H1 (cell line): ENCODE data around the gene NPPA. TPM values are rescaled to one million over a fixed set of nuclear protein-coding genes. Genes with fewer than 3 reads are reported as not detected.

Experiments used
- CTCF ChIA-PET: fragments of 300-600 bp; sonication (Branson Sonifier 250); formaldehyde crosslinking; loops from one replicate; lab custom pipeline; 2021; ENCODE audit not compliant: partially characterized antibody; lab: Charles Lee
- POLR2A ChIA-PET: fragments of 300-600 bp; sonication (Branson Sonifier 250); formaldehyde crosslinking; loops from one replicate; lab custom pipeline; 2021; ENCODE audit warnings: inconsistent platforms; ENCODE audit not compliant: partially characterized antibody; lab: Charles Lee
- DNase-seq, 2 experiments: peaks; one replicate each; pipeline versions ENCODE4 v3.0.0 to v3.0.0-alpha.2; 2010 to 2022; ENCODE audit warnings: low spot score in 2 of 2, low read depth in 1 of 2, mixed read lengths in 1 of 2
- FAIRE-seq: peaks from 2 replicates; lab custom pipeline; 2011; peaks lifted over from hg19 to GRCh38; lab: Jason Lieb, UNC
- H2AFZ ChIP-seq: 2 replicates; pipeline ENCODE4 v1.8.1; 2012; ENCODE audit warnings: low read length, inconsistent platforms
- H2AK5ac ChIP-seq: 2 replicates; pipeline ENCODE4 v1.6.1; 2013; ENCODE audit warnings: low read depth, low read length
- H2BK120ac ChIP-seq: replicated peaks from 2 replicates; pipeline ENCODE3; 2013; ENCODE audit warnings: low read depth, low read length, inconsistent platforms
- H2BK12ac ChIP-seq: 2 replicates; pipeline ENCODE4 v1.6.1; 2013; ENCODE audit warnings: low read depth, low read length
- H2BK15ac ChIP-seq: 2 replicates; pipeline ENCODE4 v1.6.1; 2013; ENCODE audit warnings: low read length
- H2BK20ac ChIP-seq: 2 replicates; pipeline ENCODE4 v1.6.1; 2013; ENCODE audit warnings: low read length
- H2BK5ac ChIP-seq: 2 replicates; pipeline ENCODE4 v1.6.1; 2013; ENCODE audit warnings: low read depth, low read length
- H3K14ac ChIP-seq: 2 replicates; pipeline ENCODE4 v1.6.1; 2013; ENCODE audit warnings: inconsistent platforms; ENCODE audit not compliant: insufficient read length
- H3K18ac ChIP-seq: 2 replicates; pipeline ENCODE4 v1.6.1; 2013; ENCODE audit warnings: low read length; ENCODE audit errors: extremely low read depth
- H3K23ac ChIP-seq: 2 replicates; pipeline ENCODE4 v1.6.1; 2013; ENCODE audit warnings: inconsistent platforms; ENCODE audit not compliant: insufficient read length
- H3K23me2 ChIP-seq: 2 replicates; pipeline ENCODE4 v1.6.1; 2013; ENCODE audit warnings: low read depth, low read length
- H3K27ac ChIP-seq: 2 replicates; pipeline ENCODE4 v1.6.1; 2011; ENCODE audit warnings: low read depth, low read length, inconsistent platforms
- H3K27me3 ChIP-seq, 4 experiments: replicated peaks in 1 of 4; 1 replicate in 1 of 4; 2 replicates in 3 of 4; pipeline versions ENCODE4 v1.6.1 to v1.8.1; 2011 to 2013; ENCODE audit warnings: low read length in 3 of 4, mild to moderate bottlenecking in 3 of 4, inconsistent platforms in 2 of 4, mixed read lengths in 2 of 4, moderate library complexity in 1 of 4; ENCODE audit not compliant: control insufficient read depth in 3 of 4, insufficient read depth in 3 of 4; ENCODE audit errors: extremely low read depth in 1 of 4
- H3K36me3 ChIP-seq, 4 experiments: 2 replicates each; pipeline versions ENCODE4 v1.6.1 to v1.8.1; 2011 to 2013; ENCODE audit warnings: mild to moderate bottlenecking in 4 of 4, low read length in 3 of 4, moderate library complexity in 2 of 4, control low read depth in 1 of 4, inconsistent platforms in 1 of 4; ENCODE audit not compliant: insufficient read depth in 4 of 4, control insufficient read depth in 2 of 4
- H3K4ac ChIP-seq: replicated peaks from 2 replicates; pipeline ENCODE3; 2013; ENCODE audit warnings: low read length, low read depth, mixed read lengths, inconsistent platforms; ENCODE audit not compliant: insufficient read length
- H3K4me1 ChIP-seq, 4 experiments: replicated peaks in 1 of 4; 1 replicate in 1 of 4; 2 replicates in 3 of 4; pipeline versions ENCODE4 v1.6.1 to v1.8.1; 2011 to 2013; ENCODE audit warnings: low read length in 3 of 4, inconsistent platforms in 2 of 4, mixed read lengths in 1 of 4; ENCODE audit not compliant: insufficient read depth in 4 of 4, control insufficient read depth in 3 of 4
- H3K4me2 ChIP-seq, 2 experiments: 2 replicates each; pipeline versions ENCODE4 v1.6.1 to v1.8.1; 2011 to 2013; ENCODE audit warnings: low read depth in 2 of 2, low read length in 2 of 2, control low read depth in 1 of 2, inconsistent platforms in 1 of 2, mild to moderate bottlenecking in 1 of 2; ENCODE audit not compliant: insufficient read depth in 1 of 2
- H3K4me3 ChIP-seq, 4 experiments: fragments of 200-600, 300-600 bp in 1 of 4; sonication (generic), shearing (Covaris generic), sonication (Bioruptor Twin) in 1 of 4; 2 replicates each; pipeline versions ENCODE4 v1.5.1 to v1.8.1; 2011 to 2016; ENCODE audit warnings: low read length in 4 of 4, low read depth in 3 of 4, control low read depth in 2 of 4, inconsistent platforms in 2 of 4, mild to moderate bottlenecking in 2 of 4, mixed read lengths in 1 of 4, moderate library complexity in 1 of 4; ENCODE audit not compliant: insufficient read depth in 2 of 4; ENCODE audit errors: extremely low read depth in 1 of 4
- H3K56ac ChIP-seq: replicated peaks from 2 replicates; pipeline ENCODE3; 2013; ENCODE audit warnings: low read depth, mild to moderate bottlenecking, mixed read lengths, low read length, inconsistent platforms; ENCODE audit not compliant: insufficient read length
- H3K79me1 ChIP-seq: 2 replicates; pipeline ENCODE4 v1.6.1; 2013; ENCODE audit warnings: low read depth, low read length, control low read depth
- H3K79me2 ChIP-seq, 2 experiments: 2 replicates each; pipeline versions ENCODE4 v1.6.1 to v1.8.1; 2012 to 2013; ENCODE audit warnings: low read length in 2 of 2, mild to moderate bottlenecking in 2 of 2, inconsistent platforms in 1 of 2; ENCODE audit not compliant: insufficient read depth in 2 of 2, control insufficient read depth in 1 of 2
- H3K9ac ChIP-seq, 4 experiments: replicated peaks in 1 of 4; 1 replicate in 1 of 4; 2 replicates in 3 of 4; pipeline versions ENCODE4 v1.6.1 to v1.8.1; 2011 to 2013; ENCODE audit warnings: low read depth in 3 of 4, low read length in 3 of 4, control low read depth in 2 of 4, mild to moderate bottlenecking in 2 of 4, moderate library complexity in 2 of 4, inconsistent platforms in 1 of 4; ENCODE audit errors: extremely low read depth in 1 of 4
- H3K9me3 ChIP-seq, 2 experiments: 2 replicates each; pipeline versions ENCODE4 v1.6.1 to v1.8.1; 2012 to 2013; ENCODE audit warnings: mild to moderate bottlenecking in 2 of 2, moderate library complexity in 2 of 2, control low read depth in 1 of 2, inconsistent platforms in 1 of 2, low read depth in 1 of 2, low read length in 1 of 2, mixed read lengths in 1 of 2; ENCODE audit not compliant: insufficient read depth in 2 of 2
- H4K20me1 ChIP-seq, 2 experiments: replicated peaks in 1 of 2; 2 replicates each; pipeline versions ENCODE3 to v1.8.1; 2011 to 2013; ENCODE audit warnings: inconsistent platforms in 2 of 2, low read length in 2 of 2, mild to moderate bottlenecking in 1 of 2; ENCODE audit not compliant: insufficient read depth in 2 of 2, control insufficient read depth in 1 of 2
- H4K5ac ChIP-seq: 2 replicates; pipeline ENCODE4 v1.6.1; 2013; ENCODE audit warnings: low read length, low read depth, mixed read lengths, inconsistent platforms; ENCODE audit not compliant: insufficient read length
- H4K8ac ChIP-seq: 2 replicates; pipeline ENCODE4 v1.8.0; 2013; ENCODE audit warnings: mild to moderate bottlenecking, moderate library complexity, low read length, inconsistent platforms; ENCODE audit not compliant: insufficient read depth; ENCODE audit errors: extremely low read depth
- H4K91ac ChIP-seq: replicated peaks from 2 replicates; pipeline ENCODE3; 2013; ENCODE audit warnings: low read length, mixed read lengths, inconsistent platforms; ENCODE audit not compliant: insufficient read length
- BACH1 ChIP-seq: IDR thresholded peaks from 2 replicates; pipeline ENCODE4 v1.6.1; 2012; ENCODE audit warnings: low read length, improper control_type of control experiment
- GABPA ChIP-seq: IDR thresholded peaks from 2 replicates; pipeline ENCODE4 v1.6.1; 2011; ENCODE audit warnings: mild to moderate bottlenecking, low read length, moderate library complexity, borderline replicate concordance; ENCODE audit not compliant: insufficient read depth
- GTF2F1 ChIP-seq: IDR thresholded peaks from 2 replicates; pipeline ENCODE4 v1.6.1; 2012; ENCODE audit warnings: low read depth, low read length, improper control_type of control experiment, borderline replicate concordance
- HDAC2 ChIP-seq, 2 experiments: fragments of 300-600 bp in 1 of 2; sonication (generic) in 1 of 2; IDR thresholded peaks; 2 replicates each; pipeline ENCODE4 v1.6.1; 2011 to 2012; ENCODE audit warnings: low read depth in 2 of 2, low read length in 2 of 2, mild to moderate bottlenecking in 2 of 2, moderate library complexity in 2 of 2, borderline replicate concordance in 1 of 2, inconsistent platforms in 1 of 2
- KDM1A ChIP-seq: fragments of 200-600, 300-600 bp; sonication (generic); IDR thresholded peaks from 2 replicates; pipeline ENCODE4 v1.7.1; 2016; ENCODE audit warnings: mild to moderate bottlenecking, low read length, borderline replicate concordance
- KDM5A ChIP-seq: fragments of 200-600 bp; IDR thresholded peaks from 2 replicates; pipeline ENCODE4 v1.7.1; 2012; ENCODE audit warnings: mild to moderate bottlenecking, low read length, inconsistent platforms, mixed read lengths
- POLR2A ChIP-seq, 2 experiments: IDR thresholded peaks; 1 replicate in 1 of 2; 2 replicates in 1 of 2; pipeline ENCODE4 v1.6.1; 2011; ENCODE audit warnings: low read depth in 2 of 2, low read length in 2 of 2, mild to moderate bottlenecking in 2 of 2; ENCODE audit errors: control extremely low read depth in 1 of 2
- SP1 ChIP-seq: IDR thresholded peaks from 2 replicates; pipeline ENCODE4 v1.6.1; 2011; ENCODE audit warnings: low read depth, low read length
- SP4 ChIP-seq: IDR thresholded peaks from 2 replicates; pipeline ENCODE4 v1.6.1; 2012; ENCODE audit warnings: low read length, inconsistent platforms
- SUZ12 ChIP-seq: fragments of 200-600 bp; sonication (generic); IDR thresholded peaks from 2 replicates; pipeline ENCODE4 v1.6.1; 2012; ENCODE audit warnings: mild to moderate bottlenecking, inconsistent platforms, low read length, moderate library complexity, mixed read lengths
- TCF12 ChIP-seq: IDR thresholded peaks from 2 replicates; pipeline ENCODE4 v1.6.1; 2011; ENCODE audit warnings: low read depth, mild to moderate bottlenecking, low read length
- TEAD4 ChIP-seq: IDR thresholded peaks from 2 replicates; pipeline ENCODE4 v1.6.1; 2012; ENCODE audit warnings: low read depth, low read length, inconsistent platforms, mixed read lengths
- WGBS, 2 experiments: shearing (Covaris generic) in 1 of 2; methylation state at CpG; one replicate each; pipeline versions ENCODE4 v1.1.6 to v1.1.7; 2013 to 2015; ENCODE audit warnings: low lambda C conversion rate in 2 of 2, mixed read lengths in 2 of 2, inconsistent platforms in 1 of 2, low coverage in 1 of 2, missing lambda C conversion rate in 1 of 2; ENCODE audit not compliant: insufficient replicate concordance in 2 of 2, insufficient coverage in 1 of 2, insufficient read length in 1 of 2; ENCODE audit errors: extremely low coverage in 1 of 2, missing lambda C conversion rate in 1 of 2; 5-methylcytosine and 5-hydroxymethylcytosine counted together
- polyA plus RNA-seq, 7 experiments: library from polyadenylated mRNA; depleted of rRNA in 3 of 7; stranded (reverse) in 5 of 7; unstranded in 2 of 7; fragments of >200 nt in 5 of 7; fragments of 200-250 nt in 2 of 7; gene quantifications; 1 replicate in 5 of 7; 2 replicates in 1 of 7; 4 replicates in 1 of 7; pipeline versions ENCODE4 v1.2.1 to v1.2.3, GENCODE V29; 2011 to 2013; ENCODE audit warnings: missing spikeins in 2 of 7, mixed read lengths in 2 of 7
- total RNA-seq: library from RNA; stranded (reverse); fragmentation: NEBNext Ultra II Directional; extraction: Animal tissue kit (Norgen Biotek cat#: 25700); gene quantifications from 2 replicates; pipeline ENCODE4 v1.2.1, GENCODE V29; 2021

NPPA gene
- total and polyA plus RNA-seq, 2 of the 8 experiments (the other 6 are each of a cell fraction or from before 2014, with no cell fraction given): not detected

DNA sequence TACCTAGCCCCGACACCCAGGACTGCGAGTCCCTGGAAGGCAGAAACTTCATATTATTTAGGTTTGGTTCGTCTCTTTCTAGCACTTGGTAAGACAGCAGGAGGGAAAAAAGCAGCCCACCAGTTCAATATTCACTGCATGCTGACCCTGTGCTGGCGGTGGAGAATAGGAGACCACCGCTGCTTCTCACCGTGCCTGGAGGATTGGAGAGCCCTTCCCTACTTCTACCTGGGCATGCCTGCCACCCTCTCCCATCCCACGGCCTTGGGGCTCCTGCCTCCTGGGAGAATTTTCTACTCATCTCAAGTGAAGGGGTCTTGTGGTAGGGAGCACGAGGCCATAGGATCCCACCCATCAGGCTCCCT is 47.2 kb downstream of the NPPA start:
- FAIRE-seq (no peak), DNase-seq (no peak)
- no peak overlapping the region for H3K56ac ChIP-seq
- no peak overlapping the region for H3K4ac ChIP-seq
- H4K8ac ChIP-seq: no peak overlapping the region
- no peak overlapping the region for H2BK15ac ChIP-seq
- H3K14ac ChIP-seq: no peak overlapping the region
- no peaks in the 10 kb centered on the region for H3K9me3 ChIP-seq
- H2BK20ac ChIP-seq: no peak overlapping the region
- POLR2A ChIA-PET: interaction anchor here (1.0 to 1.8 kb wide), 2 partner anchors 12 to 13 kb away, joined by 3 to 4 read pairs; no protein-coding TSS in a partner anchor
- H3K27ac ChIP-seq: no peak overlapping the region
- H4K5ac ChIP-seq: no peak overlapping the region
- H4K91ac ChIP-seq: no peak overlapping the region
- H3K4me2 ChIP-seq: no peak overlapping the region
- H3K9ac ChIP-seq: no peak overlapping the region
- H4K20me1 ChIP-seq: peaks cover 6 to 7% of the 10 kb centered on the region in 2 experiments
- no peaks in the 10 kb centered on the region for H3K27me3 ChIP-seq
- peaks cover 0 to 17% of the 10 kb centered on the region in 2 experiments; a peak in 2 of 4 replicates for H3K79me2 ChIP-seq
- no peak overlapping the region for H2BK5ac ChIP-seq
- no peak overlapping the region for H2AFZ ChIP-seq
- H3K23me2 ChIP-seq: peaks cover 11% of the 10 kb centered on the region
- 93% methylated on average over 8 of the region's 8 CpGs; no CpG with 5 or more reads in 1 of the 2 experiments for WGBS, 2 experiments
- H3K23ac ChIP-seq: no peak overlapping the region
- TF ChIP-seq BACH1 (no peak), HDAC2 (IDR thresholded peaks at IDR 0.05; ENCODE audit: borderline replicate concordance in 1 of 2, low read depth in 2 of 2, low read length in 2 of 2) (no peak), GABPA (no peak), KDM5A (no peak), POLR2A (IDR thresholded peaks at IDR 0.05; ENCODE audit: control extremely low read depth in 1 of 2, low read depth in 2 of 2, low read length in 2 of 2) (no peak), TEAD4 (no peak), SUZ12 (no peak), KDM1A (no peak), TCF12 (no peak), SP1 (no peak), SP4 (no peak), GTF2F1 (no peak)
- H3K4me3 ChIP-seq: no peak overlapping the region
- CTCF ChIA-PET: interaction anchor here (4.2 kb wide), 1 partner anchor 13 kb away, joined by 49 read pairs; no protein-coding TSS in a partner anchor
- no peak overlapping the region for H2AK5ac ChIP-seq
- no peak overlapping the region for H2BK12ac ChIP-seq
- H2BK120ac ChIP-seq: no peak overlapping the region
- peaks cover 8 to 18% (median 14%) of the 10 kb centered on the region in 4 experiments for H3K36me3 ChIP-seq
- no peaks in the 10 kb centered on the region; the same call in 1 of the 2 replicates for H3K79me1 ChIP-seq
- H3K18ac ChIP-seq: no peak overlapping the region
- H3K4me1 ChIP-seq: peaks cover 11 to 15% (median 13%) of the 10 kb centered on the region in 4 experiments
